Measurements from ENCODE around the gene GRIK4.

GRCh38 chr11:120501440-120501839 lies 10.1 kb upstream of the GRIK4 start:
- TF ChIP-seq EZH2phosphoT487 (IDR thresholded peaks at IDR 0.05; ENCODE audit: borderline replicate concordance, low read length) = no peak
- TF ChIP-seq CTCF (IDR thresholded peaks at IDR 0.05; ENCODE audit: low read depth, low read length, poor library complexity, severe bottlenecking) = no peak

Measured in DOHH2 (cell line).